Mononuclear cell (primary cell): Measurements from ENCODE around the gene SLC9A8. TPM values are rescaled to one million over a fixed set of nuclear protein-coding genes. Genes with fewer than 3 reads are reported as not detected.

Experiments used
- H3K27me3 ChIP-seq: 2 replicates; pipeline ENCODE4 v1.6.0; 2011; ENCODE audit warnings: low read length, control low read depth; ENCODE audit not compliant: insufficient read depth
- H3K4me1 ChIP-seq: 2 replicates; pipeline ENCODE4 v1.5.1; 2011; ENCODE audit warnings: mild to moderate bottlenecking, low read length, control low read depth; ENCODE audit not compliant: insufficient read depth
- H3K4me3 ChIP-seq: 2 replicates; pipeline ENCODE4 v1.5.1; 2011; ENCODE audit warnings: mild to moderate bottlenecking, low read length, moderate library complexity
- H3K9me3 ChIP-seq: 2 replicates; pipeline ENCODE4 v1.5.1; 2011; ENCODE audit warnings: low read depth, mild to moderate bottlenecking, control low read depth, low read length
- total RNA-seq: library from RNA; depleted of rRNA; stranded (reverse); fragments of >200 nt; gene quantifications from one replicate; pipeline ENCODE4 v1.2.3, GENCODE V29; 2012

The SLC9A8 gene
- total RNA-seq, 1 donor = 34.5 TPM

- H3K27me3 ChIP-seq = no peaks in the 10 kb centered on the region
- H3K4me3 ChIP-seq = no peak overlapping the region
- no peaks in the 10 kb centered on the region for H3K9me3 ChIP-seq
- peaks cover 35% of the 10 kb centered on the region for H3K4me1 ChIP-seq
Measured at GRCh38 chr20:49913399-49914047, 100.9 kb downstream of the SLC9A8 start.

GRCh38 chr20:49914310-49915117 is 101.9 kb downstream of the SLC9A8 start:
- Histone ChIP-seq H3K9me3 (no peaks in the 10 kb centered on the region), H3K4me3 (peak overlapping the region; percentile 86), H3K27me3 (no peaks in the 10 kb centered on the region), H3K4me1 (peaks cover 35% of the 10 kb centered on the region)

- H3K4me1 ChIP-seq = peaks cover 35% of the 10 kb centered on the region
- H3K4me3 ChIP-seq = peak overlapping the region; percentile 86
- no peaks in the 10 kb centered on the region for H3K9me3 ChIP-seq
- H3K27me3 ChIP-seq = no peaks in the 10 kb centered on the region
Measured at GRCh38 chr20:49915118-49915379, 102.4 kb downstream of the SLC9A8 start.

- no peaks in the 10 kb centered on the region for H3K27me3 ChIP-seq
- no peaks in the 10 kb centered on the region for H3K9me3 ChIP-seq
- peak within 1 kb of the TSS; percentile 86 for H3K4me3 ChIP-seq
- peaks cover 35% of the 10 kb centered on the region for H3K4me1 ChIP-seq
Measured at GRCh38 chr20:49915380-49916145, 102.9 kb downstream of the SLC9A8 start, which contains the start of gene SPATA2. SPATA2 (minus strand) TSS chr20:49915529; CDS start chr20:49908490, 7,039 bp downstream.

DNA sequence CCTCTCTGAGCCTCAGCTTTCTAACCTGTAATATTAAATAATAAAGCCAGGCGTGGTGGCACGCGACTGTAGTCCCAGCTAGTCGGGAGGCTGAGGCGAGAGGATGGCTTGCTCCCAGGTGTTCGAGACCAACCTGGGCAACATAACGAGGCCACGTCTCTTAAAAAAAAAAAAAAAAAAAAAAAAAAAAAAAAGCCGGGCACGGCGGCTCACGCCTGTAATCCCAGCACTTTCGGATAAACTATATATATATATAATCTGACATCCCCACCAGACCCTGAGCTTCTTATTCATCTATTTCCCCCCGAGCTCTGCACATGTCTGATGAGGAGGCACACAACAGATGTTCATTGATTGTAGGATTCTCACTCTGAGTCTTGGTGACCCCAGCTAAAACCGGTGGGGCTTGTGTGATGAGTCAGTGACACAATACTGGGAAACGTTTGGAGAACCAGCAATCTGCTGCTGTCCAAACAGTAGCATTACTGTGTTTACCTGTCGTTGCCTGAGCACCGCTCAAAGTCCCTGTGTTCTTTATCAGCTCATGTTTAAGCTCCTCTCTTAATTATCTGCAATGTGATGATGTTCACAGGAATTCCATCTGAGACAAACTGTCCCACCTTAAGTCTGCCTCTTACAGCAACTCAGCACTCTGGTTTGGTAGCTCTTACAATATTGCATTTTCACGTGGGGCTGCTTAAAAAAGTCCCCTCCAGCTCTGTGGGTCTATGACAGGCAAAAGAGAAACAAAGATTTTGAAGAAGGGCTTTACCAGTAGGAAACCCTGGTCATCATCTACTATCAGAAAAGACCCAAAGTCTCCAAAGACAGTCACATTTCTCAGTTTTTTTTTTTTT is 103.7 kb downstream of the SLC9A8 start:
- H3K4me1 ChIP-seq = peaks cover 35% of the 10 kb centered on the region
- H3K4me3 ChIP-seq = peak overlapping the region; percentile 86
- no peaks in the 10 kb centered on the region for H3K27me3 ChIP-seq
- no peaks in the 10 kb centered on the region for H3K9me3 ChIP-seq

DNA sequence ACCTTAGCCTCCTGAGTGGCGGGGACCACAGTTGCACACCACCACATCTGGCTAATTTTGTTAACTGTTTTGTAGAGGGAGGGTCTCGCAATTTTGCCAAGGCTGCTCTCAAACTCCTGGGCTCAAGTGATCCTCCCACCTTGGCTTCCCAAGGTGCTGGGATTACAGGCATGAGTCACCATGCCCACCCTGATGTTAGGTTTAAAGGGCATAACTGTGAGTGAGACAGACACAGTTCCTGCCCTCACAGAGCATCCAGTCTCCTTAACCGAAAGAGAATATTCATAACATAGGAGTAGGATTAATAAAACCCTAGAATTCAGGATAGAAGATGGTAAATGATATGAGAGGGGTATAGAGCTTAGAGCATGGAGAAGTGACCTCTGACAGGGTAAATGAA is 105.8 kb downstream of the SLC9A8 start:
- Histone ChIP-seq H3K4me3 (no peak overlapping the region), H3K27me3 (no peaks in the 10 kb centered on the region), H3K4me1 (peaks cover 31% of the 10 kb centered on the region), H3K9me3 (no peaks in the 10 kb centered on the region)

- Histone ChIP-seq H3K9me3 (no peaks in the 10 kb centered on the region), H3K27me3 (no peaks in the 10 kb centered on the region), H3K4me1 (peaks cover 25% of the 10 kb centered on the region), H3K4me3 (no peak overlapping the region)
Measured at GRCh38 chr20:49919009-49919408, 106.4 kb downstream of the SLC9A8 start.

DNA sequence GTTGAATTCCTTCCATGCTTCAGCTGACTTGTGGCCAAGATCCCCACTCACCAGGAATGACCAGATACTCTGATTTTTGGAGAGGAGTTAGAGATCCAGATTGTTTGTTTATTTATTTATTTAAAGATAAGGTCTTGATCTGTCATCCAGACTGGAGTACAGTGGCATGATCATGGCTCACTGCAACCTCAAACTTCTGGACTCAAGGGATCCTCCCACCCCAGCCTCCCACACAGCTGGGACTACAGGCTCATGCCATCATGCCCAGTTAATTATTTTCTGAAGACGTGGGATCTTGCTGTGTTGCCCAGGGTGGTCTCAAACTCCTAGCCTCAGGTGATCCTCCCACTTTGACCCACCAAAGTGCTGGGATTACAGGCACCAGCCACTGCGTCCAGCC is 106.8 kb downstream of the SLC9A8 start:
- Histone ChIP-seq H3K9me3 (no peaks in the 10 kb centered on the region), H3K27me3 (no peaks in the 10 kb centered on the region), H3K4me1 (peaks cover 21% of the 10 kb centered on the region), H3K4me3 (no peak overlapping the region)

DNA sequence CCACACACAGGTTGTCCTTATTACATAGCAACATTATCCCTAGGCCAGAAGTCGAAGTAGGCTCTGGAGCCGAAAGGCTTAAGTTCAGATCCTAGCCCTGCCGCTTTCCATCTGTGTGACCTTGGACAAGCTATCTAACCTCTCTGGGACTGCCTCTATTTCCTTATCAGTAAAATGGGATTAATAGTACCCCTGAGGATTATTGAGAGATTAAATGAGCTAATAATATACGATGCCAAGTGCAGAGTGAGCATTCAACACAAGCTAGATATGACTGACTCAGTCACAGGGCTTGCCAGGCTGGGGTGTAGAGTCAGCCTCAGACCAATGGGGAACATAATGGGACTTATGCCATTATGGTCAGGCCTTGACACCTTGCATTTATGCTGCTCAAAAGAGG is 111.6 kb downstream of the SLC9A8 start:
- Histone ChIP-seq H3K4me1 (peaks cover 21% of the 10 kb centered on the region), H3K4me3 (no peak overlapping the region), H3K9me3 (no peaks in the 10 kb centered on the region), H3K27me3 (no peaks in the 10 kb centered on the region)

DNA sequence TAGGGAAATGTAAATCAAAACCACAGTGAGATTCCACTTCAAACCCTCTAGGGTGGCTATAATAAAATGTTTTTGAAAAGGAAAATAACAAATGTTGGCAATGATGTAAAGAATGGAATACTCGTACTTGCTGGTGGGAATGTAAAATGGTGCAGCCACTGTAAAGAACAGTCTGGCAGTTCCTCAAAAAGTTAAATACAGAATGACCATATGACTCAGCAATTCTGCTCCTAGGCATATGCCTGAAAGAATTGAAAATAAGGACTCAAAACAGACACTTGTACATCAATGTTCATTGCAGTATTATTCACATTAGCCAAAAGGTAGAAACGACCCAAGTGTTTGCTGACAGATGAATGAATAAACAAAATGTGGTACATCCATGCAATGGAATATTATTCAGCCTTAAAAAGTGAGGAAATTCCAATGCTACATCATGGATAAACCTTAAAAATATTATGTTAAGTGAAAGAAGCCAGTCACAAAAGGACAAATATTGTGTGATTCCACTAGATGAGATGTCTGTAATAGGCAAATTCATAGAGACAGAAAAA is 113.3 kb downstream of the SLC9A8 start:
- no peak overlapping the region for H3K4me3 ChIP-seq
- H3K27me3 ChIP-seq = no peaks in the 10 kb centered on the region
- peaks cover 21% of the 10 kb centered on the region for H3K4me1 ChIP-seq
- H3K9me3 ChIP-seq = no peaks in the 10 kb centered on the region

DNA sequence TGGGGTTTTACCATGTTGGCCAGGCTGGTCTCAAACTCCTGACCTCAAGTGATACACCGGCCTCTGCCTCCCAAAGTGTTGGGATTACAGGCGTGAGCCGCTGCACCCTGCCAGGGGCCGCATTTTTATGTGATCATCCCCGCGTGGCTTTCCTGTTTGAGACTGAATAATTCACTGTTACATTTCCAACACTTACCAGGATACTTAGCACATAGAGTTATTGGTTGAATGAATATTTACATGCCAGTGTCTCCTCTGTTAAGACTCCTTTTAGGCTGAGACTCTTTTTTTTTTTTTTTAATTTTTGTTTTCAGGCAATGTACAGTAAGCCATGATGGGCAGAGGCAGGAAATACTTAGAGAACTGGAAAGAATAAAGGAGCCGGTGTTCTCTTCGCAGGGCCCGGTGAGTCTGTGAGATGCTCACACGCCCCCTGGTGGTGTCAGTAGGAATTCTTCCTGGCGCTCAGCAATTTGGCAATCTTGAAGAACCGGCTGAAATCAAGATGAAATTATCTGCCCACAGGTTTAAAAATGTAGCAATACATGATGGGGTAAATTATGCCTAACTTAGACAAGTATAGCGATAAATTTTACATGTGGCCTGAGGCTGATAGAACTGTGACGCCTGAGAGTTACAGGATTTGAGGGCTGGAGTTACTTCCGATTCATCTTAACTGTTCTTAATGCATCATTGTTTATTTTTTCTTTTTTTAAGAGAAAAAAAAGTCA is 115.9 kb downstream of the SLC9A8 start:
- H3K4me3 ChIP-seq = no peak overlapping the region
- no peaks in the 10 kb centered on the region for H3K9me3 ChIP-seq
- no peaks in the 10 kb centered on the region for H3K27me3 ChIP-seq
- H3K4me1 ChIP-seq = peaks cover 21% of the 10 kb centered on the region

- H3K27me3 ChIP-seq = no peaks in the 10 kb centered on the region
- H3K4me3 ChIP-seq = no peak overlapping the region
- peaks cover 24% of the 10 kb centered on the region for H3K4me1 ChIP-seq
- no peaks in the 10 kb centered on the region for H3K9me3 ChIP-seq
Measured at GRCh38 chr20:49929142-49929494, 116.5 kb downstream of the SLC9A8 start.

- H3K4me3 ChIP-seq = peak overlapping the region; percentile 99
Measured at GRCh38 chr20:49935746-49936152, 123.1 kb downstream of the SLC9A8 start.

More at GRCh38 chr20:49935746-49936152, 123.1 kb downstream of the SLC9A8 start:
- Histone ChIP-seq H3K9me3 (no peaks in the 10 kb centered on the region), H3K4me1 (peaks cover 55% of the 10 kb centered on the region), H3K27me3 (no peaks in the 10 kb centered on the region)
